Mammary epithelial cell (primary cell): ENCODE data around the gene SEPTIN11.

Experiments
- CTCF ChIP-seq, 2 donors: IDR thresholded peaks in 1 of 2; conservative IDR thresholded peaks in 1 of 2; 2 replicates each; pipeline ENCODE4 v1.5.1; 2011 to 2012; ENCODE audit warnings: inconsistent platforms in 2 of 2, low read length in 2 of 2, mild to moderate bottlenecking in 2 of 2, control low read depth in 1 of 2, low read depth in 1 of 2; ENCODE audit not compliant: insufficient read depth in 1 of 2; ENCODE audit errors: extremely low read depth in 1 of 2
- EZH2 ChIP-seq: IDR thresholded peaks from 2 replicates; pipeline ENCODE4 v1.6.1; 2012; ENCODE audit warnings: low read length, inconsistent platforms, borderline replicate concordance

- TF ChIP-seq CTCF (conservative IDR thresholded peaks at IDR 0.05 in 1 of 2, IDR thresholded peaks at IDR 0.05 in 1 of 2; ENCODE audit: extremely low read depth in 1 of 2, insufficient read depth in 1 of 2, low read depth in 1 of 2, low read length in 2 of 2) = no peak
- TF ChIP-seq EZH2 = no peak
Measured at GRCh38 chr4:76997077-76997476, 47.5 kb downstream of the SEPTIN11 start.
